HG03565 (cell line): ENCODE measurements around the gene SERPINF2.
"Not testable (repeated sequence)": the region's sequence is repeated elsewhere in the genome, so short reads cannot be mapped to it uniquely, and the experiment has no call there.

Source experiments
- ATAC-seq: cut with Tn5 transposase; IDR thresholded peaks from one replicate; pipeline ENCODE4 v1.9.1; 2021; ENCODE audit warnings: mild to moderate bottlenecking, moderate library complexity; ENCODE audit not compliant: unreplicated experiment

The SERPINF2 gene

GRCh38 chr17:1733759-1734158 lies 8.9 kb upstream of the SERPINF2 start:
- no peak for ATAC-seq

GRCh38 chr17:1735418-1735817 lies 7.3 kb upstream of the SERPINF2 start:
- ATAC-seq, result no peak

GRCh38 chr17:1735834-1736347 lies 6.8 kb upstream of the SERPINF2 start:
- no peak for ATAC-seq

DNA sequence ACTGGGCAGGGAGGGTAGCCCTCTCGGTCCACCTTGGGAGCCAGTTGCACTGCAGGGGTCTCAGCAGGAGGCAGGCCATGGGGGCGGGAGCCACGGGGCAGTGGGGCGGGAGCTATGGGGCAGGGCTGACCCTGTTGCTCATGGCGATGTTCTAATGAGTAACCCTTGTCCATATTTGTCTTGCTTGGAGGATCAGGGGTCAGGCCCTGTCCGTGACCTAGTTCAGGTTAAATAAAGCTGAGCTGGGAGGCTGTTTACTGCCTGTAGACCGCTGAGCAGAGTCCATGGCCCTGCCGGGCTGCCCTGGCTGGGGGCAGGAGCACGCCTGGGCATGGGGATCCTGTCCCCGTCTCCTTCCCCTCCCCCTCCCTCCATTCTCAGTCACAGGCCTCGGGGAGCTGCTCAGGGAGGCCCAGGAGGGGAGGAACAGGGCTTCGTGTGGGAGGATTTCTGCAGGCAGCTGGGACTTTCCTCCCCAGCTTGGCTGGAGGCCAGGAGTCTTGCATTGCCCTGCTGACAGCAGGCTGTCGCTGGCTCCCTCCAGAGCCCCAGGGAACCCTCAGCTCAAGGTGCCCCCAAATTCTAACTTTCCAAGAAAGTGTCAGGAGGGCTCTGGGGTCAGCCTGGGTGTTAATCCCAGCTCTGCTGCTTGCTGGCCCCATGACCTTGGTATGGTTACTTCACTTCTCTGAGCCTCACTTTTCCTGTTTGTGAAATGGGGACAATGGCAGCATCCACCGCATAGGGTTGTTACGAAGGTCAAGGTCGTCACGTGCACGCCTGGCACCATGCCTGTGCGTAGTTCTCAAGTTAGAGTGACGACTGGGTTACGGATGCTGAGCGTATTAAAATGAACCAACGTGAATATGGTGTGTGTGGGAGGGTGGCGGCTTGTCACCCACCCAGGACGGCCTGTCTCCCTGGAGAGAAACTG lies 6.1 kb upstream of the SERPINF2 start:
- no peak for ATAC-seq

GRCh38 chr17:1737531-1738291 lies 5.0 kb upstream of the SERPINF2 start:
- no peak for ATAC-seq

- not testable (repeated sequence) for ATAC-seq
Measured at GRCh38 chr17:1741899-1742298, 772 bp upstream of the SERPINF2 start.

DNA sequence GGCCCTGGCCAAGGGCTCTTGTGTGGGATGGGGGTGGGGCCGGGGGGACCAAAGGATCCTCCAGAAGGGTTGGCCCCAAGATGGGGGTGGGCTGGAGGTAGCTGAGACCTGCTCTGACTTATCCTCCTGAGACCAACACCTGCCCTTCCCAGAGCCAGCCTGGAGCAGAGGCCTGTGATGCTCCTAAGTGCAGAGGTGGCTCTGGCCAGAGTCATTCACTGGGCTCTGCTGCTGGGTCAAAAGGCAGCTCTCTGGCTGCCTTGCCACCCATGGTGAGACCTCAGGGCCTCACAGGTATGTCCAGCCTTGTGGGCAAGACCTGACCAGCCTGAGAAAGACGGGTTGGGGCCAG lies 393 bp downstream of the SERPINF2 start:
- no peak for ATAC-seq

DNA sequence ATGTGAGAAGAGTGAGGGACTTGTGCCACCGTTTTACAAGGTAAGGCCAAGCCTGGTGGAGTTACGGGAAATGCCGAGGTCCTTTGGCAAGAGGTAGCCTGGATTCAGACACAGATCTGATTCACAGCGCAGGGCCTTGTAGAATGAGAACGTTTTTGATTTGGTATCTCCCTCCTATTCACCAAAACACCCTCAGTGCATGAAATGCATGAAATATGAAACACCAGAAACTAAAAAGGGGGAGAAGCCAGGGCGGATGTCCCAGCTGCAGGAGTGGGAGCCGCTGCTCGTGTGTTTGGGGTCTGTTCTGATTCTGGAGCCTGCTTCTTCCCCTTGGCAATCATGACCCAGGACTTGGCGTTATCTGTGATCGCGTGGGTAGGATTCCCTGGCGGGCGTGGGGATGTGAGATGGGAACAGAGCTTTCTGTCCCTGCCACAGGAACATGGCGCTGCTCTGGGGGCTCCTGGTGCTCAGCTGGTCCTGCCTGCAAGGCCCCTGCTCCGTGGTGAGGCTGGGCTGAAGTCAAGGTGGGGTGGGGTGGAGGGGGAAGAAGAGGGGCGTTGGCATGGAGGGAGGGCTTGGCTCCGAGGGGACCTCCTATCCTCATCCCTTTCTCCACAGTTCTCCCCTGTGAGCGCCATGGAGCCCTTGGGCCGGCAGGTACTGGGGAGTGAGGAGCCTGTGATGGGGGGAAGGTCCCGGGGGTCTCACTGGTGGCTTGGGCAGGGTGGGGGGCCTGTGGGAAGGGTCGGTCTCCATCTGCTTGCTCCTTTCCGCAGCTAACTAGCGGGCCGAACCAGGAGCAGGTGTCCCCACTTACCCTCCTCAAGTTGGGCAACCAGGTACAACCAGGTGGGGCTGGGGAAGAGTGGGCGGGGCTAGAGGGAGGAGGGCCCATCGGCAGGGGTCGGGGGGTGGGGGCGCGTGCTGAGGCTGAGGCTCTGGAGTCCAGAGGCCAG lies 2.2 kb downstream of the SERPINF2 start:
- no peak for ATAC-seq

DNA sequence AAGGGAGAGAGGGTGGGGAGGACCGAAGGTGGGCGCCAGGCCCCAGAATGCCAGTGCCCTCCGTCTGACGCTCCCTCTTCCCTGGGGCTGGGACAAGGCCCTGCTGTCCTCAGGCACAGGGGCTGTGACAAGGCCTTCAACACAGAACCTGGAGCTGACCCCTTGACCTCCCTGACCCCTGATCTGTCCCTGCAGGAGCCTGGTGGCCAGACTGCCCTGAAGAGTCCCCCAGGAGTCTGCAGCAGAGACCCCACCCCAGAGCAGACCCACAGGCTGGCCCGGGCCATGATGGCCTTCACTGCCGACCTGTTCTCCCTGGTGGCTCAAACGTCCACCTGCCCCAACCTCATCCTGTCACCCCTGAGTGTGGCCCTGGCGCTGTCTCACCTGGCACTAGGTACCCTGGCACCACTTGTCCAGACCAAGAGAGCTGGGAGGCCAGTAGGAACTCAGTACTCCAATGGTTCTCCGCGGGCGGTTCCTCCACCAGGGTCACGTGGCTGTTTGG lies 2.9 kb downstream of the SERPINF2 start:
- ATAC-seq, result no peak

DNA sequence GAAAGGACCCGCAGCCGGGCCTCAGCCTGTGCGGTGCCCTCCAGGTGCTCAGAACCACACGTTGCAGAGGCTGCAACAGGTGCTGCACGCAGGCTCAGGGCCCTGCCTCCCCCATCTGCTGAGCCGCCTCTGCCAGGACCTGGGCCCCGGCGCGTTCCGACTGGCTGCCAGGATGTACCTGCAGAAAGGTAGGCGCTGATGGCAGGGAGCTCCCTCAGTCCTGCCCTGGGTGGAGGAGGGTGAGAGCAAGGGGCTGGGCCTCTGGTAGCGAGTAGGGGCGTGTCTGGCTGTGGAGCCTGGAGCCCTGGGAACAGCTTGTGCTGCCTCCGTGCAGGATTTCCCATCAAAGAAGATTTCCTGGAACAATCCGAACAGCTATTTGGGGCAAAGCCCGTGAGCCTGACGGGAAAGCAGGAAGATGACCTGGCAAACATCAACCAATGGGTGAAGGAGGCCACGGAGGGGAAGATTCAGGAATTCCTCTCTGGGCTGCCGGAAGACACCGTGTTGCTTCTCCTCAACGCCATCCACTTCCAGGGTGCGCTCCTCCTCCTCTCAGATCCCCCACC lies 4.4 kb downstream of the SERPINF2 start:
- no peak for ATAC-seq

- ATAC-seq, result no peak
Measured at GRCh38 chr17:1750628-1751027, 8.0 kb downstream of the SERPINF2 start.

- no peak for ATAC-seq
Measured at GRCh38 chr17:1752425-1753262, 10.0 kb downstream of the SERPINF2 start.

DNA sequence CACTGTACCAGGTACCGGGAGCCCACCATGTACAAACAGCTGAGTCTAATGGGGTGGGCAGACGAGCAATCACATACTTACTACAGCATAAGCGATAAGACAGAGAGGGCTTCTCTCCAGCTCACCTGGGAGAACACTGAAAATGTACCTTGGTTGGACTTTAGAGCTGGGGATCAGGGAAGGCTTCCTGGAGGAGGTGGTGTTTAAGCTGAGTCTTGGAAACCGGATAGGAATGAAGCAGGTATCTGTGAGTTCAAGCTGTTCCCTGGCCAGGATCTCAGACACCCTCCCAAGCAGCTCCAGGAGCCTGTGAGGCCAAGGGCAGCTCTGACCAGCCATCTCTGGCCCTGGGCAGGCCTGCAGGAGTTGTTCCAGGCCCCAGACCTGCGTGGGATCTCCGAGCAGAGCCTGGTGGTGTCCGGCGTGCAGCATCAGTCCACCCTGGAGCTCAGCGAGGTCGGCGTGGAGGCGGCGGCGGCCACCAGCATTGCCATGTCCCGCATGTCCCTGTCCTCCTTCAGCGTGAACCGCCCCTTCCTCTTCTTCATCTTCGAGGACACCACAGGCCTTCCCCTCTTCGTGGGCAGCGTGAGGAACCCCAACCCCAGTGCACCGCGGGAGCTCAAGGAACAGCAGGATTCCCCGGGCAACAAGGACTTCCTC lies 11.2 kb downstream of the SERPINF2 start:
- ATAC-seq, result no peak

GRCh38 chr17:1754430-1755112 lies 11.9 kb downstream of the SERPINF2 start:
- ATAC-seq, result no peak

DNA sequence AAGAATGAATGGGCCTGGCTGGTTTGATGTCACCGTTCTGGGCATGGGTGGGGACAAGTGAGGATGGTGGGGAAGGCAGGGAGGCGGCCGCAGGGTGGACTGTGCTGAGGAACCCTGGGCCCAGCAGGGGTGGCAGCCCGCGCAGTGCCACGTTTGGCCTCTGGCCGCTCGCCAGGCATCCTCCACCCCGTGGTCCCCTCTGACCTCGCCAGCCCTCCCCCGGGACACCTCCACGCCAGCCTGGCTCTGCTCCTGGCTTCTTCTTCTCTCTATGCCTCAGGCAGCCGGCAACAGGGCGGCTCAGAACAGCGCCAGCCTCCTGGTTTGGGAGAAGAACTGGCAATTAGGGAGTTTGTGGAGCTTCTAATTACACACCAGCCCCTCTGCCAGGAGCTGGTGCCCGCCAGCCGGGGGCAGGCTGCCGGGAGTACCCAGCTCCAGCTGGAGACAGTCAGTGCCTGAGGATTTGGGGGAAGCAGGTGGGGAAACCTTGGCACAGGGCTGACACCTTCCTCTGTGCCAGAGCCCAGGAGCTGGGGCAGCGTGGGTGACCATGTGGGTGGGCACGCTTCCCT lies 12.7 kb downstream of the SERPINF2 start:
- no peak for ATAC-seq

DNA sequence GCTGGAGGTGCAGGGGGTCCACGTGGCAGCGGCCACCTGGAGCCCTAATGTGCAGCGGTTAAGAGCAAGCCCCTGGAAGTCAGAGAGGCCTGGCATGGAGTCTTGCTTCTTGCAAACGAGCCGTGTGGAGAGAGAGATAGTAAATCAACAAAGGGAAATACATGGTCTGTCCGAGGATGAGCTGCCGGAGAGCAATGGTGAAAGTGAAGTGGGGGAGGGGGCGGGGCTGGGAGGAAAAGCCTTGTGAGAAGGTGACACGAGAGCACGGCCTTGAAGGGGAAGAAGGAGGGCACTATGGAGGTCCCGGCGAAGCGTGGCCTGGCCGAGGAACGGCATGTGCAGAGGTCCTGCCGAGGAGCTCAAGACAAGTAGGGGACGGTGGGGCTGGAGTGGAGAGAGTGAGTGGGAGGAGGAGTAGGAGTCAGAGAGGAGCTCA lies 13.2 kb downstream of the SERPINF2 start:
- no peak for ATAC-seq

DNA sequence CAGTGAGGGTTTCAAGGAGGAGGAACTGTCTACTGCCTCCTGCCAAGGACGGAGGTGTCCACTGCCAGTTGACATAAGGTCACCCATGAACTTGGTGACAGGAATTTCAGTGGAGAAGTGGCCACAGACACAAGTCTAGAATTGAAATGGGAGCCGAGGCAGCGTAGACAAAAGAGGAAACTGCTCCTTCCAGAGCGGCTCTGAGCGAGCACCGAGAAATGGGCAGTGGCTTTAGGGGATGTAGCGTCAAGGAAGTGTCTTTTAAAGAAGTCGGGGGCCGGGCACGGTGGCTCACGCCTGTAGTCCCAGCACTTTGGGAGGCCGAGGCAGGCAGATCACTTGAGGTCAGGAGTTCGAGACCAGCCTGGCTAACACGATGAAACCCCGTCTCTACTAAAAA lies 16.1 kb downstream of the SERPINF2 start:
- no peak for ATAC-seq

GRCh38 chr17:1759529-1759928 lies 16.9 kb downstream of the SERPINF2 start:
- no peak for ATAC-seq
